Measurements from ENCODE around the gene LARGE1. TPM values are rescaled to one million over a fixed set of nuclear protein-coding genes. Genes with fewer than 3 reads are reported as not detected.

Gene LARGE1
- total RNA-seq, 1 experiment from 2014 or later = 1.5 TPM

- ATAC-seq (no peak), DNase-seq (ENCODE audit: low read depth, low spot score) (no peak)
- Histone ChIP-seq H2AFZ (ENCODE audit: low read depth, low read length, poor library complexity, severe bottlenecking) (no peak overlapping the region), H3K4me1 (ENCODE audit: control insufficient read depth in 1 of 2, insufficient read depth in 2 of 2, low read length in 2 of 2) (no peaks in the 10 kb centered on the region), H3K4me2 (ENCODE audit: low read length) (no peak overlapping the region), H3K36me3 (ENCODE audit: control insufficient read depth in 1 of 2, insufficient read depth in 2 of 2, low read length in 2 of 2) (no peaks in the 10 kb centered on the region), H3K9me3 (ENCODE audit: control insufficient read depth in 1 of 2, insufficient read depth in 1 of 2, low read depth in 1 of 2, low read length in 2 of 2) (peaks cover 5 to 49% of the 10 kb centered on the region in 2 experiments; a peak in 2 of 4 replicates), H3K4me3 (replicated peaks in 1 of 2; ENCODE audit: low read depth in 1 of 2, low read length in 2 of 2) (no peak overlapping the region), H3K27ac (ENCODE audit: low read depth, low read length) (no peak overlapping the region), H3K9ac (ENCODE audit: low read length) (no peak overlapping the region), H3K79me2 (ENCODE audit: insufficient read depth, low read length) (no peaks in the 10 kb centered on the region), H3K27me3 (ENCODE audit: insufficient read depth, low read length) (no peaks in the 10 kb centered on the region), H4K20me1 (ENCODE audit: insufficient read depth) (no peaks in the 10 kb centered on the region), H3K9me2 (ENCODE audit: insufficient read depth) (no peaks in the 10 kb centered on the region)
- intact Hi-C loops (cut with micrococcal nuclease) = no loop called here
- TF ChIP-seq ELF1 (IDR thresholded peaks at IDR 0.05; ENCODE audit: borderline replicate concordance, low read depth) (no peak), JUND (IDR thresholded peaks at IDR 0.05) (no peak), ZNF274 (IDR thresholded peaks at IDR 0.05; ENCODE audit: low read depth, low read length) (no peak), RAD21 (IDR thresholded peaks at IDR 0.05; ENCODE audit: low read depth) (no peak), SIN3A (IDR thresholded peaks at IDR 0.05; ENCODE audit: low read depth) (no peak)
- TF ChIP-seq, protein P1, sequence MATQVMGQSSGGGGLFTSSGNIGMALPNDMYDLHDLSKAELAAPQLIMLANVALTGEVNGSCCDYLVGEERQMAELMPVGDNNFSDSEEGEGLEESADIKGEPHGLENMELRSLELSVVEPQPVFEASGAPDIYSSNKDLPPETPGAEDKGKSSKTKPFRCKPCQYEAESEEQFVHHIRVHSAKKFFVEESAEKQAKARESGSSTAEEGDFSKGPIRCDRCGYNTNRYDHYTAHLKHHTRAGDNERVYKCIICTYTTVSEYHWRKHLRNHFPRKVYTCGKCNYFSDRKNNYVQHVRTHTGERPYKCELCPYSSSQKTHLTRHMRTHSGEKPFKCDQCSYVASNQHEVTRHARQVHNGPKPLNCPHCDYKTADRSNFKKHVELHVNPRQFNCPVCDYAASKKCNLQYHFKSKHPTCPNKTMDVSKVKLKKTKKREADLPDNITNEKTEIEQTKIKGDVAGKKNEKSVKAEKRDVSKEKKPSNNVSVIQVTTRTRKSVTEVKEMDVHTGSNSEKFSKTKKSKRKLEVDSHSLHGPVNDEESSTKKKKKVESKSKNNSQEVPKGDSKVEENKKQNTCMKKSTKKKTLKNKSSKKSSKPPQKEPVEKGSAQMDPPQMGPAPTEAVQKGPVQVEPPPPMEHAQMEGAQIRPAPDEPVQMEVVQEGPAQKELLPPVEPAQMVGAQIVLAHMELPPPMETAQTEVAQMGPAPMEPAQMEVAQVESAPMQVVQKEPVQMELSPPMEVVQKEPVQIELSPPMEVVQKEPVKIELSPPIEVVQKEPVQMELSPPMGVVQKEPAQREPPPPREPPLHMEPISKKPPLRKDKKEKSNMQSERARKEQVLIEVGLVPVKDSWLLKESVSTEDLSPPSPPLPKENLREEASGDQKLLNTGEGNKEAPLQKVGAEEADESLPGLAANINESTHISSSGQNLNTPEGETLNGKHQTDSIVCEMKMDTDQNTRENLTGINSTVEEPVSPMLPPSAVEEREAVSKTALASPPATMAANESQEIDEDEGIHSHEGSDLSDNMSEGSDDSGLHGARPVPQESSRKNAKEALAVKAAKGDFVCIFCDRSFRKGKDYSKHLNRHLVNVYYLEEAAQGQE (IDR thresholded peaks at IDR 0.05; ENCODE audit: low read depth) = no peak
- no TSS peak for BruUV-seq (replicated peaks)
- CTCF ChIA-PET = no interaction called here
- RAD21 ChIA-PET (ENCODE audit: low non-redundant PET in 1 of 2, low total read pairs in 2 of 2, uncharacterized antibody in 2 of 2, unreplicated experiment in 2 of 2) = no interaction called here
- POLR2A ChIA-PET = no interaction called here
Measured at GRCh38 chr22:33757041-33757801, 163.1 kb downstream of the LARGE1 start.
